Astrocyte of the cerebellum (primary cell): Measurements from ENCODE around the gene AMBN.

Experiments used
- DNase-seq: peaks from one replicate; pipeline ENCODE4 v3.0.0-alpha.2; 2011; ENCODE audit warnings: low read depth
- H3K4me3 ChIP-seq: 2 replicates; pipeline ENCODE4 v1.5.1; 2011; ENCODE audit warnings: mild to moderate bottlenecking, low read depth, low read length, moderate library complexity
- CTCF ChIP-seq: IDR thresholded peaks from 2 replicates; pipeline ENCODE4 v1.5.1; 2012; ENCODE audit warnings: low read length, low read depth, moderate library complexity, mild to moderate bottlenecking; ENCODE audit errors: missing control alignments
- in situ Hi-C: cut with HindIII; loops from 2 replicates; pipeline ENCODE4 v1.10.0; 2017; ENCODE audit warnings: low sequenced_read_pairs

AMBN gene

GRCh38 chr4:70606459-70606858 lies 14.4 kb downstream of the AMBN start:
- no peak overlapping the region for H3K4me3 ChIP-seq
- no peak for TF ChIP-seq CTCF
- no peak for DNase-seq
- in situ Hi-C loops, result no loop called here

- in situ Hi-C loops, result no loop called here
- DNase-seq, result no peak
- no peak for TF ChIP-seq CTCF
- no peak overlapping the region for H3K4me3 ChIP-seq
Observed at GRCh38 chr4:70607334-70607853, 15.3 kb downstream of the AMBN start.

GRCh38 chr4:70608324-70608723 lies 16.3 kb downstream of the AMBN start:
- no peak for TF ChIP-seq CTCF
- no peak overlapping the region for H3K4me3 ChIP-seq
- no peak for DNase-seq
- in situ Hi-C loops, result no loop called here

- TF ChIP-seq CTCF, result no peak
- H3K4me3 ChIP-seq, result no peak overlapping the region
- no peak for DNase-seq
- in situ Hi-C loops, result no loop called here
Observed at GRCh38 chr4:70613306-70614183, 21.5 kb downstream of the AMBN start.

- in situ Hi-C loops, result no loop called here
- no peak for DNase-seq
- H3K4me3 ChIP-seq, result no peak overlapping the region
- no peak for TF ChIP-seq CTCF
Observed at GRCh38 chr4:70614184-70614555, 22.1 kb downstream of the AMBN start.

- no peak for TF ChIP-seq CTCF
- no peak for DNase-seq
- in situ Hi-C loops, result no loop called here
- no peak overlapping the region for H3K4me3 ChIP-seq
Observed at GRCh38 chr4:70619288-70619687, 27.2 kb downstream of the AMBN start.
